Effector CD8-positive, alpha-beta T cell (primary cell): ENCODE results near the gene NSMF.
A peak's percentile ranks its signal among the peaks of the same experiment; 100 is the strongest.

Source experiments
- DNase-seq: peaks from one replicate; lab custom pipeline; 2025; lab: John Stamatoyannopoulos, UW

Gene NSMF

GRCh38 chr9:137458194-137459151 lies 661 bp downstream of the NSMF start:
- no peak for DNase-seq

- DNase-seq, result no peak
These were observed 1.5 kb downstream of the NSMF start for GRCh38 chr9:137457406-137458193.

- no peak for DNase-seq
These were observed 2.2 kb downstream of the NSMF start for GRCh38 chr9:137456864-137457405.

- DNase-seq, result no peak
These were observed 2.9 kb downstream of the NSMF start for GRCh38 chr9:137456061-137456863.

- DNase-seq, result no peak
These were observed 3.7 kb downstream of the NSMF start for GRCh38 chr9:137455359-137455991.

- no peak for DNase-seq
These were observed 4.4 kb downstream of the NSMF start for GRCh38 chr9:137454597-137455358.

GRCh38 chr9:137454145-137454596 lies 5.0 kb downstream of the NSMF start:
- no peak for DNase-seq

- peak; percentile 39 for DNase-seq
These were observed 5.5 kb downstream of the NSMF start for GRCh38 chr9:137453643-137454081.

GRCh38 chr9:137452761-137453642 lies 6.1 kb downstream of the NSMF start:
- no peak for DNase-seq

- DNase-seq, result no peak
These were observed 7.0 kb downstream of the NSMF start for GRCh38 chr9:137452006-137452760.

- peak; percentile 32 for DNase-seq
These were observed 7.7 kb downstream of the NSMF start for GRCh38 chr9:137451264-137452005.

GRCh38 chr9:137450539-137451222 lies 8.5 kb downstream of the NSMF start:
- DNase-seq, result peak; percentile 67

GRCh38 chr9:137449931-137450538 lies 9.1 kb downstream of the NSMF start:
- DNase-seq, result peak; percentile 58

GRCh38 chr9:137449081-137449844 lies 9.9 kb downstream of the NSMF start:
- no peak for DNase-seq

GRCh38 chr9:137448602-137448962 lies 10.6 kb downstream of the NSMF start:
- no peak for DNase-seq
